ENCODE measurements around the gene OR8D2.

Gene OR8D2

GRCh38 chr11:124320097-124320496 is at the start of gene OR8D2:
OR8D2 (minus strand) TSS chr11:124320197; CDS start chr11:124320197, 0 bp downstream.
- no peak for DNase-seq (ENCODE audit: low spot score)

GRCh38 chr11:124359566-124359965 is 39.6 kb upstream of the OR8D2 start:
- no peak for DNase-seq (ENCODE audit: low spot score)

- DNase-seq (ENCODE audit: low spot score) = no peak
Observed at GRCh38 chr11:124346311-124346955, 26.4 kb upstream of the OR8D2 start.

- DNase-seq (ENCODE audit: low spot score) = no peak
Observed at GRCh38 chr11:124344346-124344745, 24.3 kb upstream of the OR8D2 start.

- no peak for DNase-seq (ENCODE audit: low spot score)
Observed at GRCh38 chr11:124340142-124340447, 20.1 kb upstream of the OR8D2 start.

- no peak for DNase-seq (ENCODE audit: low spot score)
Observed at GRCh38 chr11:124339396-124340141, 19.6 kb upstream of the OR8D2 start.

- DNase-seq (ENCODE audit: low spot score) = no peak
Observed at GRCh38 chr11:124331873-124332272, 11.9 kb upstream of the OR8D2 start.

GRCh38 chr11:124329787-124330478 is 9.9 kb upstream of the OR8D2 start:
- DNase-seq (ENCODE audit: low spot score) = no peak

GRCh38 chr11:124327775-124328174 is 7.8 kb upstream of the OR8D2 start:
- DNase-seq (ENCODE audit: low spot score) = no peak

GRCh38 chr11:124322356-124322755 is 2.4 kb upstream of the OR8D2 start:
- no peak for DNase-seq (ENCODE audit: low spot score)

- DNase-seq (ENCODE audit: low spot score) = no peak
Observed at GRCh38 chr11:124315052-124315451, 4.9 kb downstream of the OR8D2 start.

GRCh38 chr11:124313849-124314248 is 6.1 kb downstream of the OR8D2 start, which contains the start of gene OR8D1:
OR8D1 (minus strand) TSS chr11:124313949; CDS start chr11:124310766, 3,183 bp downstream.
- DNase-seq (ENCODE audit: low spot score) = no peak

GRCh38 chr11:124313131-124313530 is 6.9 kb downstream of the OR8D2 start:
- DNase-seq (ENCODE audit: low spot score) = no peak

GRCh38 chr11:124311670-124312069 is 8.3 kb downstream of the OR8D2 start:
- DNase-seq (ENCODE audit: low spot score) = no peak

GRCh38 chr11:124311269-124311668 is 8.7 kb downstream of the OR8D2 start:
- no peak for DNase-seq (ENCODE audit: low spot score)

GRCh38 chr11:124310721-124311120 is 9.3 kb downstream of the OR8D2 start:
- DNase-seq (ENCODE audit: low spot score) = no peak

GRCh38 chr11:124307093-124307492 is 12.9 kb downstream of the OR8D2 start:
- DNase-seq (ENCODE audit: low spot score) = no peak

- no peak for DNase-seq (ENCODE audit: low spot score)
Observed at GRCh38 chr11:124302347-124303125, 17.5 kb downstream of the OR8D2 start.

- no peak for DNase-seq (ENCODE audit: low spot score)
Observed at GRCh38 chr11:124301548-124301947, 18.4 kb downstream of the OR8D2 start.

GRCh38 chr11:124297921-124298320 is 22.1 kb downstream of the OR8D2 start:
- DNase-seq (ENCODE audit: low spot score) = no peak

GRCh38 chr11:124296016-124296415 is 24.0 kb downstream of the OR8D2 start:
- DNase-seq (ENCODE audit: low spot score) = no peak

GRCh38 chr11:124294687-124295086 is 25.3 kb downstream of the OR8D2 start:
- DNase-seq (ENCODE audit: low spot score) = no peak

Data from ecto neural progenitor cell (in vitro differentiated cells).